ENCODE results near the gene FER.

FER gene

GRCh38 chr5:109161914-109162683, 414.4 kb downstream of the FER start:
- Histone ChIP-seq H3K36me3 (replicated peaks) (no peaks in the 10 kb centered on the region), H3K4me3 (ENCODE audit: low read depth, low read length) (no peak overlapping the region), H3K27ac (no peak overlapping the region), H3K27me3 (replicated peaks) (no peaks in the 10 kb centered on the region)
- in situ Hi-C loops (cut with HindIII; ENCODE audit: low pct_ligation_motif_present, low sequenced_read_pairs), result no loop called here
- no peak for TF ChIP-seq CTCF (IDR thresholded peaks at IDR 0.05; ENCODE audit: low read depth, low read length, missing control alignments)
- DNase-seq, result no peak

- DNase-seq, result no peak
- H3K27ac ChIP-seq, result no peak overlapping the region
- no peak for TF ChIP-seq CTCF (IDR thresholded peaks at IDR 0.05; ENCODE audit: low read depth, low read length, missing control alignments)
- in situ Hi-C loops (cut with HindIII; ENCODE audit: low pct_ligation_motif_present, low sequenced_read_pairs), result no loop called here
- H3K27me3 ChIP-seq (replicated peaks), result no peaks in the 10 kb centered on the region
- no peaks in the 10 kb centered on the region for H3K36me3 ChIP-seq (replicated peaks)
- H3K4me3 ChIP-seq (ENCODE audit: low read depth, low read length), result no peak overlapping the region
These were observed 415.6 kb downstream of the FER start for GRCh38 chr5:109163336-109163735.

- no peak for DNase-seq
- in situ Hi-C loops (cut with HindIII; ENCODE audit: low pct_ligation_motif_present, low sequenced_read_pairs), result no loop called here
- Histone ChIP-seq H3K36me3 (replicated peaks) (no peaks in the 10 kb centered on the region), H3K4me3 (ENCODE audit: low read depth, low read length) (no peak overlapping the region), H3K27ac (no peak overlapping the region), H3K27me3 (replicated peaks) (no peaks in the 10 kb centered on the region)
- TF ChIP-seq CTCF (IDR thresholded peaks at IDR 0.05; ENCODE audit: low read depth, low read length, missing control alignments), result no peak
These were observed 416.3 kb downstream of the FER start for GRCh38 chr5:109164001-109164400.

- TF ChIP-seq CTCF (IDR thresholded peaks at IDR 0.05; ENCODE audit: low read depth, low read length, missing control alignments), result no peak
- no peak for DNase-seq
These were observed 419.9 kb downstream of the FER start for GRCh38 chr5:109167586-109167985.

GRCh38 chr5:109168151-109168550, 420.5 kb downstream of the FER start:
- no peak overlapping the region for H3K4me3 ChIP-seq (ENCODE audit: low read depth, low read length)
- no peaks in the 10 kb centered on the region for H3K36me3 ChIP-seq (replicated peaks)
- H3K27ac ChIP-seq, result no peak overlapping the region
- no peak for DNase-seq
- H3K27me3 ChIP-seq (replicated peaks), result no peaks in the 10 kb centered on the region
- in situ Hi-C loops (cut with HindIII; ENCODE audit: low pct_ligation_motif_present, low sequenced_read_pairs), result no loop called here
- no peak for TF ChIP-seq CTCF (IDR thresholded peaks at IDR 0.05; ENCODE audit: low read depth, low read length, missing control alignments)

More at GRCh38 chr5:109167586-109167985, 419.9 kb downstream of the FER start:
- Histone ChIP-seq H3K27me3 (replicated peaks) (no peaks in the 10 kb centered on the region), H3K27ac (no peak overlapping the region), H3K4me3 (ENCODE audit: low read depth, low read length) (no peak overlapping the region), H3K36me3 (replicated peaks) (no peaks in the 10 kb centered on the region)
- in situ Hi-C loops (cut with HindIII; ENCODE audit: low pct_ligation_motif_present, low sequenced_read_pairs), result no loop called here

Data from brain microvascular endothelial cell (primary cell).